Uterus (tissue), 4 donors: ENCODE measurements around the gene TRIM7. TPM values are rescaled to one million over a fixed set of nuclear protein-coding genes. Genes with fewer than 3 reads are reported as not detected.
A peak's percentile ranks its signal among the peaks of the same experiment; 100 is the strongest.
"Not testable (repeated sequence)": the region's sequence is repeated elsewhere in the genome, so short reads cannot be mapped to it uniquely, and the experiment has no call there.

Source experiments
- DNase-seq, 2 donors: peaks; one replicate each; pipeline ENCODE4 v3.0.0-alpha.2; 2019 to 2020
- H3K27ac ChIP-seq, 2 donors: fragments of 200-600 bp; sonication (generic); 1 replicate in 1 of 2; 2 replicates in 1 of 2; pipeline ENCODE4 v1.5.1; 2016 to 2018
- H3K27me3 ChIP-seq, 2 donors: fragments of 200-600 bp; sonication (generic); one replicate each; pipeline ENCODE4 v1.5.1; 2018 to 2019; ENCODE audit warnings: control low read depth in 1 of 2
- H3K36me3 ChIP-seq, 2 donors: fragments of 200-600 bp; sonication (generic); one replicate each; pipeline ENCODE4 v1.5.1; 2019; ENCODE audit warnings: control low read depth in 1 of 2
- H3K4me1 ChIP-seq, 2 donors: fragments of 200-600 bp; sonication (generic); one replicate each; pipeline ENCODE4 v1.5.1; 2018 to 2019; ENCODE audit warnings: control low read depth in 1 of 2
- H3K4me3 ChIP-seq, 2 donors: fragments of 200-600 bp; sonication (generic); 1 replicate in 1 of 2; 2 replicates in 1 of 2; pipeline ENCODE4 v1.5.1; 2018 to 2019; ENCODE audit warnings: mild to moderate bottlenecking in 1 of 2
- H3K9me3 ChIP-seq, 2 donors: fragments of 200-600 bp; sonication (generic); one replicate each; pipeline ENCODE4 v1.5.1; 2019; ENCODE audit warnings: control low read depth in 1 of 2
- CTCF ChIP-seq, 4 experiments: fragments of 200-600 bp in 2 of 4; fragments of 450-650 bp in 2 of 4; sonication (generic) in 2 of 4; IDR thresholded peaks; one replicate each; pipeline ENCODE4 v1.5.1; 2016 to 2019; ENCODE audit warnings: antibody characterized with exemption in 4 of 4, mild to moderate bottlenecking in 2 of 4, moderate library complexity in 1 of 4
- POLR2A ChIP-seq, 2 donors: fragments of 450-650 bp; IDR thresholded peaks; one replicate each; pipeline ENCODE4 v1.6.1; 2016; ENCODE audit warnings: antibody characterized with exemption in 2 of 2, mild to moderate bottlenecking in 1 of 2, moderate library complexity in 1 of 2
- intact Hi-C: fragments of 100-400 bp; cut with DNase I; formaldehyde crosslinking; loops from one replicate; pipeline ENCODE4 v1.15.1; 2023; ENCODE audit warnings: low total_unique reads
- total RNA-seq, 4 donors: library from RNA; depleted of rRNA in 3 of 4; stranded (reverse); fragments of >200 nt in 3 of 4; gene quantifications; one replicate each; pipeline versions ENCODE4 v1.1.0 to v1.2.4, GENCODE V29; 2014 to 2023
- donor health status: DM: yes; HTN: yes; CAD: no.

Gene TRIM7
- total RNA-seq, 4 donors from 2014 or later = 1.2 to 7.7 (median 1.6) TPM

DNA sequence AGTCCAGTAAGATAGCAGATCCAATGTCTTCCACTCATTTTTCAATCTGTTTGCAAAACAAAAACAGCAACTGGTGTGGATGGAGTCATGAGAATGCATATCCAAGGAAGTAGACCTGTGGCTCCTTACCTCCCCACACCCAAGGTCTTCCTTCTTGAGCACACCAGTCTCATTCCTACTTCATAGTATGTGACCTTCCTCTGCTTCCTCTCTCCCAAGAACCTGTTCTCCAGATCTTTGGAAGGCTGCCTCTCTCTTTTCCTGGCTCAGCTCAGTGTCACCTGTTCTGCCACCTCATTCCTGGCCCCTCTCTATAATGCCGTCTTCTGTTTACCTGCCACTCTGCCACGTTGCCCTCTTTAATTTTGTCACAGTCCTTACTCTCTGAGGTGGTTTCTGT is 7.9 kb upstream of the TRIM7 start:
- Histone ChIP-seq H3K36me3 (no peaks in the 10 kb centered on the region), H3K27me3 (no peaks in the 10 kb centered on the region), H3K4me3 (no peak overlapping the region), H3K9me3 (no peaks in the 10 kb centered on the region), H3K27ac (no peak overlapping the region), H3K4me1 (no peaks in the 10 kb centered on the region)
- TF ChIP-seq CTCF (IDR thresholded peaks at IDR 0.05) = no peak
- no peak for DNase-seq
- intact Hi-C loops = no loop called here

GRCh38 chr5:181212080-181212479 is 7.1 kb upstream of the TRIM7 start:
- Histone ChIP-seq H3K27me3 (no peaks in the 10 kb centered on the region), H3K9me3 (no peaks in the 10 kb centered on the region), H3K36me3 (no peaks in the 10 kb centered on the region), H3K27ac (no peak overlapping the region), H3K4me1 (no peaks in the 10 kb centered on the region), H3K4me3 (no peak overlapping the region)
- no peak for DNase-seq
- intact Hi-C loops = no loop called here
- TF ChIP-seq CTCF (IDR thresholded peaks at IDR 0.05) = no peak
- TF ChIP-seq POLR2A (IDR thresholded peaks at IDR 0.05) = no peak

- TF ChIP-seq CTCF (IDR thresholded peaks at IDR 0.05) (no peak), POLR2A (IDR thresholded peaks at IDR 0.05) (no peak)
- H3K4me1 ChIP-seq = no peaks in the 10 kb centered on the region
- no peaks in the 10 kb centered on the region for H3K27me3 ChIP-seq
- H3K27ac ChIP-seq = no peak overlapping the region
- no peak overlapping the region for H3K4me3 ChIP-seq
- DNase-seq = no peak
- H3K9me3 ChIP-seq = no peaks in the 10 kb centered on the region
- intact Hi-C loops = no loop called here
- H3K36me3 ChIP-seq = no peaks in the 10 kb centered on the region
These were observed 6.2 kb upstream of the TRIM7 start for GRCh38 chr5:181211208-181211607.

- H3K4me1 ChIP-seq, H3K27ac ChIP-seq, intact Hi-C loops, H3K4me3 ChIP-seq, DNase-seq, H3K36me3 ChIP-seq, H3K27me3 ChIP-seq, H3K9me3 ChIP-seq: not testable (repeated sequence)
These were observed 5.7 kb upstream of the TRIM7 start for GRCh38 chr5:181210698-181211097.

GRCh38 chr5:181210148-181210547 is 5.2 kb upstream of the TRIM7 start:
- DNase-seq, H3K9me3 ChIP-seq, H3K27ac ChIP-seq, intact Hi-C loops, H3K4me1 ChIP-seq, H3K4me3 ChIP-seq, H3K36me3 ChIP-seq, H3K27me3 ChIP-seq: not testable (repeated sequence)

DNA sequence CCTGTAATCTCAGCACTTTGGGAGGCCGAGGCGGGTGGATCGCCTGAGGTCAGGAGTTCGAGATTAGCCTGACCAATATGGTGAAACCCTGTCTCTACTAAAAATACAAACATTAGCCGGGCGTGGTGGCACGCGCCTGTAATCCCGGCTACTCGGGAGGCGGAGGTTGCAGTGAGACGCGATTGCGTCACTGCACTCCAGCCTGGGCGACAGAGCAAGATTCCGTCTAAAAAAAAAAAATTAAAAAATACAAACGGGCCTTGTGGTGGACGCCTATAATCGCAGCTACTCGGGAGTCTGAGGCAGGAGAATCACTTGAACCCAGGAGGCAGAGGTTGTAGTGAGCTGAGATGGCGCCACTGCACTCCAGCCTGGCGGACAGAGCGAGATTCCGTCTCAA is 4.0 kb upstream of the TRIM7 start:
- H3K4me3 ChIP-seq, H3K4me1 ChIP-seq, intact Hi-C loops, H3K27ac ChIP-seq, H3K36me3 ChIP-seq, H3K27me3 ChIP-seq, H3K9me3 ChIP-seq, DNase-seq: not testable (repeated sequence)

DNA sequence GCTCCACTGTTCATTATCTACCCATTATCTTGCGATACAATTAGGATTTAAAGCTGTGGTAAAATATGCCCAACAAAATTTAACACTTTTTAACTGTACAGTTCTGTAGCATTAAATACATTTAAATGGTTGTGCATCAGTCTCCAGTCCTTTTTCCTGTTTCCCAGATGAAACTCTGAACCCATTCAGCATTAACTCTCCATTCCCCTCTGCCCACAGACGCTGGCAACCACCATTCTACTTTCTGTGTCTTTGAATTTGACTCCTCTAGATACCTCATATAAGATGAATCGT is 2.9 kb upstream of the TRIM7 start:
- Histone ChIP-seq H3K36me3 (no peaks in the 10 kb centered on the region), H3K27ac (peak overlapping the region; percentile 85 to 91), H3K4me3 (peak overlapping the region in 1 of 2 donors; percentile 44), H3K27me3 (no peaks in the 10 kb centered on the region), H3K9me3 (no peaks in the 10 kb centered on the region), H3K4me1 (no peaks in the 10 kb centered on the region)
- intact Hi-C loops = no loop called here
- TF ChIP-seq POLR2A (IDR thresholded peaks at IDR 0.05) = no peak
- TF ChIP-seq CTCF (IDR thresholded peaks at IDR 0.05) = no peak
- no peak for DNase-seq
